OCI-LY7 (cell line): Measurements from ENCODE around the gene SLC39A8. TPM values are rescaled to one million over a fixed set of nuclear protein-coding genes. Genes with fewer than 3 reads are reported as not detected.

ENCODE experiments used
- BruUV-seq: library from RNA; stranded (reverse); fragments of 400-500 nt; replicated peaks from 2 replicates; lab custom pipeline; 2021; lab: Mats Ljungman, UMichigan
- CTCF ChIA-PET: fragments of 300-600 bp; sonication (Branson Sonifier 250); formaldehyde crosslinking; loops from one replicate; lab custom pipeline; 2022; ENCODE audit warnings: antibody characterized with exemption; ENCODE audit not compliant: unreplicated experiment; lab: Charles Lee
- POLR2A ChIA-PET: fragments of 300-600 bp; sonication (Branson Sonifier 250); formaldehyde crosslinking; loops from one replicate; lab custom pipeline; 2022; ENCODE audit warnings: antibody characterized with exemption; lab: Charles Lee
- DNase-seq: peaks from one replicate; pipeline ENCODE4 v3.0.0-alpha.2; 2015; ENCODE audit warnings: low spot score
- H2AFZ ChIP-seq: fragments of 200-600 bp; sonication (generic), shearing (Covaris generic); 2 replicates; pipeline ENCODE4 v1.6.1; 2014; ENCODE audit warnings: mild to moderate bottlenecking, antibody characterized with exemption, low read length, moderate library complexity
- H3K27ac ChIP-seq: fragments of 200-600 bp; sonication (generic); 2 replicates; pipeline ENCODE4 v1.5.1; 2014; ENCODE audit warnings: mixed run types, low read depth, mild to moderate bottlenecking, moderate library complexity, low read length, inconsistent platforms; ENCODE audit not compliant: poor library complexity, severe bottlenecking
- H3K36me3 ChIP-seq: fragments of 200-600 bp; sonication (generic); 2 replicates; pipeline ENCODE4 v1.6.1; 2014; ENCODE audit warnings: mild to moderate bottlenecking, antibody characterized with exemption, low read length, moderate library complexity, mixed read lengths; ENCODE audit not compliant: insufficient read depth
- H3K4me1 ChIP-seq: fragments of 200-600 bp; sonication (generic); 2 replicates; pipeline ENCODE4 v1.5.1; 2014; ENCODE audit warnings: mild to moderate bottlenecking, low read length; ENCODE audit not compliant: insufficient read depth, poor library complexity, severe bottlenecking
- H3K4me2 ChIP-seq: fragments of 200-600 bp; sonication (generic); 2 replicates; pipeline ENCODE4 v1.6.1; 2014; ENCODE audit warnings: mild to moderate bottlenecking, low read length
- H3K4me3 ChIP-seq: fragments of 200-600 bp; sonication (generic); 2 replicates; pipeline ENCODE4 v1.5.1; 2014; ENCODE audit warnings: mild to moderate bottlenecking, low read depth, low read length; ENCODE audit not compliant: poor library complexity, severe bottlenecking
- H3K79me2 ChIP-seq: fragments of 200-600 bp; sonication (generic); 2 replicates; pipeline ENCODE4 v1.6.1; 2016; ENCODE audit warnings: low read depth, mild to moderate bottlenecking, low read length, moderate library complexity, mixed read lengths; ENCODE audit not compliant: insufficient read depth
- H3K9me2 ChIP-seq: fragments of 200-600 bp; sonication (generic); 2 replicates; pipeline ENCODE4 v1.6.1; 2016; ENCODE audit warnings: mild to moderate bottlenecking, low read length, mixed read lengths; ENCODE audit not compliant: insufficient read depth
- H3K9me3 ChIP-seq: fragments of 200-600 bp; sonication (generic); 2 replicates; pipeline ENCODE4 v1.6.1; 2014; ENCODE audit warnings: mild to moderate bottlenecking, mixed run types, low read length, mixed read lengths
- H4K20me1 ChIP-seq: fragments of 200-600 bp; sonication (generic); 2 replicates; pipeline ENCODE4 v1.6.1; 2014; ENCODE audit warnings: mild to moderate bottlenecking, antibody characterized with exemption, low read length, moderate library complexity, mixed read lengths; ENCODE audit not compliant: insufficient read depth
- CTCF ChIP-seq: fragments of 200-600 bp; sonication (generic); conservative IDR thresholded peaks from 2 replicates; pipeline ENCODE4 v1.5.1; 2014; ENCODE audit warnings: mild to moderate bottlenecking, antibody characterized with exemption, low read length, moderate library complexity, mixed read lengths
- EZH2phosphoT487 ChIP-seq: fragments of 200-600 bp; sonication (generic); IDR thresholded peaks from 2 replicates; pipeline ENCODE4 v1.6.1; 2018; ENCODE audit warnings: low read depth, borderline replicate concordance, mild to moderate bottlenecking, mixed run types, antibody characterized with exemption, low read length, moderate library complexity, mixed read lengths
- intact Hi-C: fragments of 100-400 bp; cut with micrococcal nuclease; formaldehyde crosslinking; loops from one replicate; pipeline ENCODE4 v1.10.0; 2022; ENCODE audit not compliant: unreplicated experiment
- total RNA-seq, 2 experiments: library from RNA; depleted of rRNA in 1 of 2; stranded (reverse); fragments of >200 nt in 1 of 2; shearing (Covaris generic) in 1 of 2; gene quantifications; 2 replicates each; pipeline ENCODE4 v1.2.3, GENCODE V29; 2014 to 2022

The SLC39A8 gene
- total RNA-seq, 2 experiments from 2014 or later = 35.4 to 57.0 TPM

GRCh38 chr4:102268355-102268754 lies 76.9 kb downstream of the SLC39A8 start:
- no peaks in the 10 kb centered on the region for H4K20me1 ChIP-seq
- H3K27ac ChIP-seq = no peak overlapping the region
- H3K9me3 ChIP-seq = no peaks in the 10 kb centered on the region
- no peak for DNase-seq
- H2AFZ ChIP-seq = no peak overlapping the region
- H3K4me1 ChIP-seq = no peaks in the 10 kb centered on the region
- no TSS peak for BruUV-seq
- CTCF ChIA-PET = no interaction called here
- TF ChIP-seq EZH2phosphoT487 (no peak), CTCF (no peak)
- H3K9me2 ChIP-seq = no peaks in the 10 kb centered on the region
- no peak overlapping the region for H3K4me2 ChIP-seq
- POLR2A ChIA-PET = interaction anchor here (0.7 kb wide), 1 partner anchor 151 kb away, joined by 3 read pairs; no protein-coding TSS in a partner anchor
- no peaks in the 10 kb centered on the region for H3K79me2 ChIP-seq
- peaks cover 8% of the 10 kb centered on the region for H3K36me3 ChIP-seq
- H3K4me3 ChIP-seq = no peak overlapping the region
- intact Hi-C loops = no loop called here

GRCh38 chr4:102263024-102263787 lies 82.1 kb downstream of the SLC39A8 start:
- no peaks in the 10 kb centered on the region for H3K79me2 ChIP-seq
- ChIA-PET POLR2A (no interaction called here), CTCF (no interaction called here)
- no peak overlapping the region for H2AFZ ChIP-seq
- H3K36me3 ChIP-seq = peaks cover 18% of the 10 kb centered on the region; the same call in 1 of the 2 replicates
- no peaks in the 10 kb centered on the region; the same call in 1 of the 2 replicates for H4K20me1 ChIP-seq
- peak; percentile 46 for DNase-seq
- no peaks in the 10 kb centered on the region for H3K4me1 ChIP-seq
- no peak overlapping the region for H3K4me2 ChIP-seq
- intact Hi-C loops = no loop called here
- no TSS peak for BruUV-seq
- no peaks in the 10 kb centered on the region for H3K9me2 ChIP-seq
- no peak overlapping the region for H3K4me3 ChIP-seq
- no peak overlapping the region for H3K27ac ChIP-seq
- TF ChIP-seq CTCF = peak; percentile 77
- TF ChIP-seq EZH2phosphoT487 = no peak
- no peaks in the 10 kb centered on the region for H3K9me3 ChIP-seq

- CTCF ChIA-PET = no interaction called here
- no peak overlapping the region for H3K4me3 ChIP-seq
- H3K4me2 ChIP-seq = no peak overlapping the region
- H3K9me3 ChIP-seq = no peaks in the 10 kb centered on the region
- no peaks in the 10 kb centered on the region for H3K4me1 ChIP-seq
- no peaks in the 10 kb centered on the region for H3K9me2 ChIP-seq
- H4K20me1 ChIP-seq = no peaks in the 10 kb centered on the region; the same call in 1 of the 2 replicates
- POLR2A ChIA-PET = interaction anchor here (0.9 kb wide), 1 partner anchor 56 kb away, joined by 3 read pairs; no protein-coding TSS in a partner anchor
- no peak overlapping the region for H2AFZ ChIP-seq
- peaks cover 10% of the 10 kb centered on the region; the same call in 1 of the 2 replicates for H3K36me3 ChIP-seq
- TF ChIP-seq EZH2phosphoT487 (no peak), CTCF (no peak)
- DNase-seq = no peak
- no peaks in the 10 kb centered on the region for H3K79me2 ChIP-seq
- intact Hi-C loops = loop anchor here (5.0 kb wide), 1 partner anchor 88 kb away; the partner anchor contains the start of gene SLC39A8
- no peak overlapping the region for H3K27ac ChIP-seq
- no TSS peak for BruUV-seq
Observed at GRCh38 chr4:102259702-102260101, 85.6 kb downstream of the SLC39A8 start.
